Hematopoietic multipotent progenitor cell (in vitro differentiated cells): ENCODE results near the gene OSBPL3. TPM values are rescaled to one million over a fixed set of nuclear protein-coding genes. Genes with fewer than 3 reads are reported as not detected.
"Not testable (repeated sequence)": the region's sequence is repeated elsewhere in the genome, so short reads cannot be mapped to it uniquely, and the experiment has no call there.

Experiments used
- DNase-seq, 3 donors: peaks; one replicate each; pipeline ENCODE4 v3.0.0-alpha.2; 2011 to 2015; ENCODE audit warnings: low read depth in 2 of 3, low spot score in 2 of 3
- total RNA-seq: library from RNA; depleted of rRNA; stranded (reverse); fragments of >200 nt; gene quantifications from one replicate; pipeline ENCODE4 v1.2.3, GENCODE V29; 2012

The OSBPL3 gene
- total RNA-seq, 1 donor, result 8.1 TPM

DNA sequence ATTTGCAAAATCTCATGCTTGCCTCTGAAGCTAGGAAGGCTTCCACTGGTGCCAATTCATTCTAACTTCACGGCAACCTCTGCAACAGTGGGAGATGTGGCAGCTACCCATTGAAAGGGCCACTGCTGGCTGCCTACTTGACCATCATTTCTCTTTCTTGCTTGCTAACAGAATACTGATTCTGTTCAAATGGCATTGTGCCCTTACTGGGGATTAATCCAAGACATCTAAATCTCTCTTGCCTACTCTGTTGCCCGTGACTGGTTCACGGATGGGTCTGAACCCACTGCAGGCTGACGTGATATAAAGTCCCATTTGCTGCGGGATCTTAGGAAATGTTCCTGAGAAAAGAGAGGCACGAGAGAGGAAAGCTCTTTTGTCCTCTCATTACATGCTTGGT is 171.5 kb downstream of the OSBPL3 start:
- no peak for DNase-seq

GRCh38 chr7:24802300-24802699 is 177.7 kb downstream of the OSBPL3 start:
- no peak for DNase-seq

GRCh38 chr7:24801883-24802282 is 178.1 kb downstream of the OSBPL3 start:
- no peak for DNase-seq

- no peak for DNase-seq
These were observed 179.3 kb downstream of the OSBPL3 start for GRCh38 chr7:24800667-24801066.

GRCh38 chr7:24800073-24800472 is 179.9 kb downstream of the OSBPL3 start:
- no peak for DNase-seq

DNA sequence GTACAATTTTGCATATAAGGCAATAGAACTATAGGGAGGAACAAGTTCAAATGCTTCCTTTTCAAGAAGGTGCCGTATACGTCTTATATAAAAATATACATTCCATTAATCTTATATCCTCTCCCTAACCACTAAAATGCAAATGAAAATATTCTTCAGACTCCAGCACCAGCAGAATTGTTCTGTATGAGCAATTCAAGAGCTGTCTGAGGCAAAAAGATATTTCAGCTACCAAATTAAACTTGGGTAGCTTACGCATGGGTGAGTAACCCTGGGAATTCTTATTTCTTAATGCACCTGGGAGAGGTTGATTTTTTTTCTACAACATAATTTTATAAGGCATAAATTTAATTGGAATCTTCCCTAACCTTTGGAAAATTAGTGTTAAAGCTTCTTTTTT is 180.5 kb downstream of the OSBPL3 start:
- no peak for DNase-seq

DNA sequence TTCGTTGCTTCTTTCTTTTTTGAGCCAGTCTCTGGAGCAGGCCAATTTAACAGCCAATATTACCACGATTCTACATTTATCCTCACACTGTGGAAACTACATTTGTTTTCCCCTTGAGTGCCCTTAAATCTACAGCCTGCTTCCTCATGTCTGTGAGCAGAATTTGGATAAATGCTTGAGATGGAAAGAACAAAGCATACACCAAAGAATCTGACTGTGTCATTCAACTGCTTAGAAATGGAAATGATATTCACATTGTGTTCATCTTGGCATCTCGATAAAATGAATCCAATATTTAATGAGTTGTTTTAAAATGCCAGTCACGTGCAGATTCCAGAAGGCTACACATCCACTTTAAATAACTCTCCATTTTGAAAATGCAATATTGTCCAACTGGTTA is 181.7 kb downstream of the OSBPL3 start:
- no peak for DNase-seq

- DNase-seq, result no peak
These were observed 182.7 kb downstream of the OSBPL3 start for GRCh38 chr7:24797270-24797669.

DNA sequence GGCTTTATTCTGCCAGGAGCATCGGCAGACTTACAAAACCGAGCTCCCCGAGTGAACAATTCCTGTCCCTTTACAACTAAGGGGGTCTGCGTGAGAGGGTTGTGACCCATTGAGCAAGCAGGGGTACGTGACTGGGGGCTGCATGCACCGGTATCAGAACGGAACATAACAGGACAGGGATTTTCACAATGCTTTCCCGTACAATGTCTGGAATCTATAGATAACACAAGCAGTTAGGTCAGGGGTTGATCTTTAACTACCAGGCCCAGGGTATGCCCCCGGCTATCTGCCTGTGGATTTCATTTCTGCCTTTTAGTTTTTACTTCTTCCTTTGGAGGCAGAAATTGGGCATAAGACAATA is 184.6 kb downstream of the OSBPL3 start:
- no peak for DNase-seq

- DNase-seq, result not testable (repeated sequence)
These were observed 185.1 kb downstream of the OSBPL3 start for GRCh38 chr7:24794751-24795406.

- DNase-seq, result no peak
These were observed 185.9 kb downstream of the OSBPL3 start for GRCh38 chr7:24793982-24794648.

DNA sequence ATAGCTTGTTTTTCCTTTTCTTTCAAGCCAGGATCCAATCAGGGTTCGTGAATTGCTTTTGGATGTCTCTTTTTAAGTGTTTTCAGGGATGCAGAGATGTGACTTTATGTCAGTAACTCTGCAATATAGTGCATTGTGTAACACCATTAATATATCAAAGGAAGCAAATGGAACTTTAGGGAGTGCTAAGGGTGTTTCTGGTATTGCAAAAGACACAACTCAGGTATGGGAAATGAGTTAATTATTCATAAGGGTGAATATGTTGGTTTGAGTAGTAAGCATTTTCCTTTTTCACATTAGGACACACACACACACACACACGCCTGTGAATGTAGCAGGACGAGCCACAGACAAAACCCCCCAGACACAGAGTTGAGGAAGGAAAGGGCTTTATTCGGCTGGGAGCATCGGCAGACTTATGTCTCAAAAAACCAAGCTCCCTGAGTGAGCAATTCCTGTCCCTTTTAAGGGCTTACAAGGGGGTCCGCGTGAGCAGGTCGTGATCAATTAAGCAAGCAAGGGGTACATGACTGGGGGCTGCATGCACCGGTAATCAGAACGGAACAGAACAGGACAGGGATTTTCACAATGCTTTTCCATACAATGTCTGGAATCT is 190.9 kb downstream of the OSBPL3 start:
- no peak for DNase-seq

- DNase-seq, result no peak
These were observed 191.9 kb downstream of the OSBPL3 start for GRCh38 chr7:24788075-24788474.

DNA sequence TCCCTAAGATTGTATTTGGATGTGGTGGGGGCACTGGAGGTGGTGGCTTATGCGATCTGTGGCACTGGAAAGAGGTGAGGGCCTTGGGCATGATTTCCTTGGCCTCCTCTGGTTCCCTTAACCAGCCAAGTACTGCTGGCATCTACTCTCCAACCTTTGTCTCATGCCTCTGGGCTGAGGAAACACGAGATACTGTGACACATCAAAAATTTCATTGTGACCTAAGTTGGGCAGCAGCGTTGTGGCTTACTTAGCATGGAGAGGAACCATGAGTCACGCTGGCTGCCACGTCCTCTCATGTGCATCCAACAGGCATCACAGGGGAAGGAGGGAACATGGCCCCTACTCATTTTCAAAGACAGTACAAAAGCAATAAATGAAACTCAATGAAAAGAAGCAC is 193.0 kb downstream of the OSBPL3 start:
- peak in 2 of 3 donors; percentile 57 to 94 for DNase-seq

DNA sequence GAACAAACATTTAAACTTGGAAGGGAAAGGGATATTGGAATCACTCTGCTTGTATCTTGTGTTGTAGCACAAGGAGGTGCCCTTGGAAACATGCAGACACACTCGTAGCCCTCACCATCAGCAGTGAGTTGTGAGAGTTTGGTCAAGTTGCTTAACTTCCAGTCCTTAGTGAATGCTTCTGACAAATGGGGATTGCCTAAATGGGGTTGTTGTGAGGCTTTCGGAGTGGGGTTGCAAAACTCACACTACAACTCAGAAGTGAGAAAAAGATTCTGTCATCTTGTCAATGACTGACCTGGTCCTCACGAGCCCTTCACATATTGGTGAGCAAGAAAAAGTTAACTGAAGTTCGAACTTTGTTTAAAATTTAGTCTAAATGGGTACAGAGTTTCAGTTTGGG is 193.7 kb downstream of the OSBPL3 start:
- DNase-seq, result no peak

DNA sequence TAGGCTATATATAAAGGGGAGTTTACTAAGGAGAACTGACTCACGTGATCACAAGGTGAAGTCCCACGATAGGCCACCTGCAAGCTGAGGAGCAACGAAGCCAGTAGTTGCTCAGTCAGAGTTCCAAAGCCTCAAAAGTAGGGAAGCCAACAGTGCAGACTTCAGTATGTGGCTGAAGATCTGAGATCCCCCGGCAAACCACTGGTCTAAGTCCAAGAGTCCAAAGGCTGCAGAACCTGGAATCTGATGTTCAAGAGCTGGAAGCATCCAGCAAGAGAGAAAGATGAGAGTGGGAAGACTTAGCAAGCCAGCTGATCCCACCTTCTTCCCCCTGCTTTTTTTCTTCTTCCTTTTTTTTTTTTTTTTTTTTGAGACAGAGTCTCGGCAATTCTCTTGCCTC is 195.7 kb downstream of the OSBPL3 start:
- no peak for DNase-seq

DNA sequence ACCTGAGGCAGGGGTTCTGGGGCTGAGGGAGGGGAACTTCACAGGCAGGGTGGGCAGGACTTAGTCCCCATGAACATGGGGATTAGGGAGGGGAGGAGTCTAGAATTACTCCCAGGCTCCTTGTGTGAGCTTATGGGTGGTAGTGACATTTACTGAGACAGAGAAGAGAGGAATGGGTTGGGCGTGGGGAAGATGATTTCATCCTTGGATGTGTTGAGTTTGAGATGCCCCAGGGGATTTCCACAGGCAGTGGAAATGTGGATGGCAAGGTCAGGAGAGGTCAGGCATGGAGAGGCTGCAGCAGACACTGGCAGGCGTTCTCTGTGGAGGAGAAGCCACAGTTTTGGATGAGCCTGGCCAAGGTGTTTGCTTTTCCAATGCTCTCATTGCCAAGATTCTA is 196.3 kb downstream of the OSBPL3 start:
- DNase-seq, result no peak

DNA sequence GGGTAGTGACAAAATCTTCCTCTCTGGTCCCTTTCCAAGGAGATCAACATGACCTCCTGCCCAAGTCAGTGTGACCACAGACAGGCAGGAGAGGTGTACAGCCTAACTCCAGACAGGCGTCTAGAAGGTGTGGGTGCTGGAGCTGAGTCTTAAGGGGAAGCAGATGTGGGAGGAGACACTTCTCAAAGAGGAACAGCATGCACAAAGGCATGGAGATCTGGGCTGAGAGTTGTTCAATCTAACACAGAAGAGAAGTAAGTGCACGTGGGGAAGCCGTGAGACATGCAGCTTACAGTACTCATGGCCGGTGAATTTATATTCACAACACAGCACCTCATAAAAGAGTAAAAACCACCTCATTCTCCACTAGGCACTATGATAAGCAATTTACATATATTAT is 198.9 kb downstream of the OSBPL3 start:
- DNase-seq, result peak in 1 of 3 donors; percentile 33

- DNase-seq, result no peak
These were observed 200.7 kb downstream of the OSBPL3 start for GRCh38 chr7:24779283-24779655.

GRCh38 chr7:24778543-24779282 is 201.3 kb downstream of the OSBPL3 start:
- no peak for DNase-seq

GRCh38 chr7:24777806-24778205 is 202.2 kb downstream of the OSBPL3 start:
- DNase-seq, result no peak

DNA sequence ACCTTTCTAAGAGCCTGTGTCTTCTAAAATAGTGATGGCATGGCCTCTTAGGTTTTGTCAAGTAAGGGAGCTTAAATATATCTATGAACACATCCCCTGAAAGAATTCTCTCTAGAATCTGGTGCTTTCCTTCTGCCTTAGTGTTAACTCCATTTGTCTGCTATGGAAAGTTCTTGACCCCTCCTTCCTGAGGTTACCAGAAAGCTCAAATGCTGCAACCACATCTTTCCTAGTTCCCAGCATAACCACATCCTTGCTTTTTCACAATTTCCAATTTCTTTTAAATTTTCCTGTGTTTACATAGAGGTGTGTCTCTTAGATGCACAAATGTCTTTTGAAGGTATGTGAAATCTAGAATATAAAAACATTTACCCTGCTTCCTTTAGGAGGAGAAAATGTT is 206.3 kb downstream of the OSBPL3 start:
- DNase-seq, result no peak
